ENCODE data around the gene CETN3. TPM values are rescaled to one million over a fixed set of nuclear protein-coding genes. Genes with fewer than 3 reads are reported as not detected.

Gene CETN3
- polyA plus RNA-seq, 3 donors, result 0.59 to 9.0 (median 7.7) TPM

- no peak overlapping the region for H3K4me3 ChIP-seq (replicated peaks in 1 of 3; ENCODE audit: low read depth in 2 of 3, low read length in 3 of 3)
- no peaks in the 10 kb centered on the region for H3K4me1 ChIP-seq (ENCODE audit: control insufficient read depth in 1 of 2, insufficient read depth in 2 of 2, low read length in 2 of 2)
- no peak for DNase-seq
- H3K4me3 Mint-ChIP-seq, result no peak overlapping the region
- intact Hi-C loops (cut with micrococcal nuclease), result no loop called here
- no peaks in the 10 kb centered on the region for H3K4me1 Mint-ChIP-seq
- no peak overlapping the region for H3K9ac ChIP-seq (ENCODE audit: insufficient read depth, low read length, poor library complexity, severe bottlenecking)
- peaks cover 0 to 15% (median 9%) of the 10 kb centered on the region in 7 donors for H3K9me3 Mint-ChIP-seq
- peaks cover 0 to 5% (median 0%) of the 10 kb centered on the region in 3 donors for H3K27me3 Mint-ChIP-seq (ENCODE audit: low read depth in 3 of 3)
- H3K4me2 ChIP-seq (replicated peaks; ENCODE audit: extremely low read depth, low read length, poor library complexity, severe bottlenecking), result no peak overlapping the region
- 100% methylated on average over 1 of the region's 3 CpGs for WGBS (ENCODE audit: insufficient coverage)
- H3K9me3 ChIP-seq (replicated peaks in 1 of 2; ENCODE audit: control insufficient read depth in 1 of 2, insufficient read depth in 1 of 2, low read length in 2 of 2), result peaks cover 6 to 16% of the 10 kb centered on the region in 2 donors
- no peak overlapping the region for H3K27ac Mint-ChIP-seq
- H3K79me2 ChIP-seq (ENCODE audit: insufficient read depth, low read length), result no peaks in the 10 kb centered on the region
- no peaks in the 10 kb centered on the region for H3K36me3 ChIP-seq (replicated peaks in 1 of 2; ENCODE audit: control insufficient read depth in 1 of 2, insufficient read depth in 2 of 2, low read length in 2 of 2)
- H3K27me3 ChIP-seq (ENCODE audit: control insufficient read depth in 2 of 2, insufficient read depth in 2 of 2, low read length in 2 of 2), result no peaks in the 10 kb centered on the region
- H2AFZ ChIP-seq (ENCODE audit: insufficient read depth, low read depth, low read length, poor library complexity, severe bottlenecking), result no peak overlapping the region
- TF ChIP-seq CTCF (IDR thresholded peaks at IDR 0.05), result no peak
- H3K36me3 Mint-ChIP-seq, result no peaks in the 10 kb centered on the region
- H4K20me1 ChIP-seq (ENCODE audit: insufficient read depth, low read length), result no peaks in the 10 kb centered on the region
- no peak overlapping the region for H3K27ac ChIP-seq (ENCODE audit: low read depth in 1 of 2, low read length in 2 of 2)
Measured at GRCh38 chr5:90368454-90369246, 40.9 kb downstream of the CETN3 start.

GRCh38 chr5:90367879-90368278 is 41.7 kb downstream of the CETN3 start:
- Mint-ChIP-seq H3K27ac (no peak overlapping the region), H3K9me3 (peaks cover 0 to 15% (median 9%) of the 10 kb centered on the region in 7 donors)
- no peaks in the 10 kb centered on the region for H3K36me3 ChIP-seq (replicated peaks in 1 of 2; ENCODE audit: control insufficient read depth in 1 of 2, insufficient read depth in 2 of 2, low read length in 2 of 2)

More at GRCh38 chr5:90367879-90368278, 41.7 kb downstream of the CETN3 start:
- Histone ChIP-seq H3K9me3 (replicated peaks in 1 of 2; ENCODE audit: control insufficient read depth in 1 of 2, insufficient read depth in 1 of 2, low read length in 2 of 2) (peaks cover 6 to 16% of the 10 kb centered on the region in 2 donors), H3K4me3 (replicated peaks in 1 of 3; ENCODE audit: low read depth in 2 of 3, low read length in 3 of 3) (no peak overlapping the region), H2AFZ (ENCODE audit: insufficient read depth, low read depth, low read length, poor library complexity, severe bottlenecking) (no peak overlapping the region), H3K9ac (ENCODE audit: insufficient read depth, low read length, poor library complexity, severe bottlenecking) (no peak overlapping the region), H3K79me2 (ENCODE audit: insufficient read depth, low read length) (no peaks in the 10 kb centered on the region), H3K4me2 (replicated peaks; ENCODE audit: extremely low read depth, low read length, poor library complexity, severe bottlenecking) (no peak overlapping the region), H3K27me3 (ENCODE audit: control insufficient read depth in 2 of 2, insufficient read depth in 2 of 2, low read length in 2 of 2) (no peaks in the 10 kb centered on the region), H3K4me1 (ENCODE audit: control insufficient read depth in 1 of 2, insufficient read depth in 2 of 2, low read length in 2 of 2) (no peaks in the 10 kb centered on the region), H4K20me1 (ENCODE audit: insufficient read depth, low read length) (no peaks in the 10 kb centered on the region), H3K27ac (ENCODE audit: low read depth in 1 of 2, low read length in 2 of 2) (no peak overlapping the region)
- Mint-ChIP-seq H3K4me3 (no peak overlapping the region), H3K36me3 (no peaks in the 10 kb centered on the region), H3K4me1 (no peaks in the 10 kb centered on the region), H3K27me3 (ENCODE audit: low read depth in 3 of 3) (peaks cover 0 to 5% (median 0%) of the 10 kb centered on the region in 3 donors)
- DNase-seq, result no peak
- no CpG with 5 or more reads among the region's 1 CpG for WGBS (ENCODE audit: insufficient coverage)
- intact Hi-C loops (cut with micrococcal nuclease), result no loop called here
- TF ChIP-seq CTCF (IDR thresholded peaks at IDR 0.05), result no peak
